ENCODE measurements around the gene MSRB1. TPM values are rescaled to one million over a fixed set of nuclear protein-coding genes. Genes with fewer than 3 reads are reported as not detected.

MSRB1 gene
- total RNA-seq, 3 donors from 2014 or later (not counting 1 experiment from before 2014, with no cell fraction given), result 10.8 to 19.9 (median 14.8) TPM

DNA sequence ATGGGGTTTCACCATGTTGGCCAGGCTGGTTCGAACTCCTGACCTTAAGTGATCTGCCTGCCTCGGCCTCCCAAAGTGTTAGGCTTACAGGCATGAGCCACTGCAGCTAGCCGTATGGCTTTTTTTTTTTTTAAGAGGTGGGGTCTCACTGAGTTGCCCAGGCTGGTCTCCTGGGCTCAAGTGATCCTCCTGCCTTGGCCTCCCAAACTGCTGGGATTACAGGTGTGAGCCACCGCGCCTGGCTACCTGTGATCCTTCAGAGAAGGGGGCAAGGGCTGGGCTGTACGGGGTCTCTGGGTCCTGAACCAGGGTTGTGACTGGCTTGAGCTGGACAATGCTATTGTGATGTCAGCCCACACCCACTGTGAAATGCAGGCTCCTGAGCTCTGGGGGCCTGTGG, 23.5 kb upstream of the MSRB1 start, which contains the start of gene RNF151:
RNF151 (plus strand) TSS at position 397 of the 400 bp plus-strand sequence. CDS start 26 bp downstream, outside the sequence.
- no peak for ATAC-seq
- WGBS (ENCODE audit: insufficient coverage), result 94% methylated on average over 6 of the region's 6 CpGs
- Histone ChIP-seq H3K4me1 (ENCODE audit: control insufficient read depth, insufficient read depth, low read length) (peaks cover 44% of the 10 kb centered on the region), H3K4me3 (ENCODE audit: low read length) (peak within 1 kb of the TSS; percentile 88), H3K27ac (ENCODE audit: low read length) (peak within 1 kb of the TSS; percentile 99), H3K27me3 (ENCODE audit: control insufficient read depth, insufficient read depth, low read length) (no peaks in the 10 kb centered on the region), H3K9me3 (ENCODE audit: control insufficient read depth, insufficient read depth, low read length) (no peaks in the 10 kb centered on the region), H3K36me3 (ENCODE audit: control insufficient read depth, insufficient read depth, low read length) (peaks cover 20% of the 10 kb centered on the region)
- no peak for DNase-seq
- intact Hi-C loops (cut with micrococcal nuclease), result no loop called here
- H3K27ac Mint-ChIP-seq, result peak within 1 kb of the TSS; percentile 95
- H3K4me3 Mint-ChIP-seq, result peak within 1 kb of the TSS; percentile 94
- TF ChIP-seq, protein P1, sequence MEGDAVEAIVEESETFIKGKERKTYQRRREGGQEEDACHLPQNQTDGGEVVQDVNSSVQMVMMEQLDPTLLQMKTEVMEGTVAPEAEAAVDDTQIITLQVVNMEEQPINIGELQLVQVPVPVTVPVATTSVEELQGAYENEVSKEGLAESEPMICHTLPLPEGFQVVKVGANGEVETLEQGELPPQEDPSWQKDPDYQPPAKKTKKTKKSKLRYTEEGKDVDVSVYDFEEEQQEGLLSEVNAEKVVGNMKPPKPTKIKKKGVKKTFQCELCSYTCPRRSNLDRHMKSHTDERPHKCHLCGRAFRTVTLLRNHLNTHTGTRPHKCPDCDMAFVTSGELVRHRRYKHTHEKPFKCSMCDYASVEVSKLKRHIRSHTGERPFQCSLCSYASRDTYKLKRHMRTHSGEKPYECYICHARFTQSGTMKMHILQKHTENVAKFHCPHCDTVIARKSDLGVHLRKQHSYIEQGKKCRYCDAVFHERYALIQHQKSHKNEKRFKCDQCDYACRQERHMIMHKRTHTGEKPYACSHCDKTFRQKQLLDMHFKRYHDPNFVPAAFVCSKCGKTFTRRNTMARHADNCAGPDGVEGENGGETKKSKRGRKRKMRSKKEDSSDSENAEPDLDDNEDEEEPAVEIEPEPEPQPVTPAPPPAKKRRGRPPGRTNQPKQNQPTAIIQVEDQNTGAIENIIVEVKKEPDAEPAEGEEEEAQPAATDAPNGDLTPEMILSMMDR (IDR thresholded peaks at IDR 0.05), result no peak
- no peaks in the 10 kb centered on the region for H3K27me3 Mint-ChIP-seq (ENCODE audit: low read depth in 2 of 2)
- no peaks in the 10 kb centered on the region for H3K36me3 Mint-ChIP-seq
- no peaks in the 10 kb centered on the region for H3K9me3 Mint-ChIP-seq
- H3K4me1 Mint-ChIP-seq, result peaks cover 30 to 32% of the 10 kb centered on the region in 2 donors

DNA sequence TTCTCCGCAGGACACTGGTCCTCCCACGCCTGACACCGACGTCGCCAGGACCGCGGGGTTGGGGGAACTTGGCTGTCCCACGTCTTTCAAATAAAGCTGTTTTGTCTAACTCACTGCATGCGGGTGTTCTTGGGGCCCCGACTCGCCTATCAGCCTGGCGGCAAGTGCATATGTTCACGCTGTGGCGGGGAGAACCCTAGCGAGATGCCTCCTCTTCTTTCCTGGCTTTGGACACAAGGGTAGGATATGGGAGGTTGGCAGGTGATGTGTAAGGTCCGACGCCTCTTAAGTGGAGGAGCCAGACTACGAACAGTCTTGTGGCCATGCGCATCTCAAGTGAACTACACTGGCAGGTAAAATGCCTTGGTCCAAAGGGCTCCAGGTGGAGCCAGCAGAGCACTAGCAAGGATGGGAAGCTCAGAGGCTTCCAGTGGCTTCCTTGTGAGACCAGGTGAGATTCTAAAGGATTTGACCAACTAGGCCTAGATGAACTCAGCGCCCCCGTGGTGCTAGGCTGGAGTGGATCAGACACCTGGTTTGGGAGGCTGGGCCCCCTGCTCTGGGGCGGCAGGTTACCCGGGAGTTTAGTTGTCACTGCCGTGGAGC, 22.5 kb upstream of the MSRB1 start:
- TF ChIP-seq, protein P1 (IDR thresholded peaks at IDR 0.05), result no peak
- peaks cover 30 to 35% of the 10 kb centered on the region in 2 donors for H3K4me1 Mint-ChIP-seq
- H3K4me1 ChIP-seq (ENCODE audit: control insufficient read depth, insufficient read depth, low read length), result peaks cover 43% of the 10 kb centered on the region

DNA sequence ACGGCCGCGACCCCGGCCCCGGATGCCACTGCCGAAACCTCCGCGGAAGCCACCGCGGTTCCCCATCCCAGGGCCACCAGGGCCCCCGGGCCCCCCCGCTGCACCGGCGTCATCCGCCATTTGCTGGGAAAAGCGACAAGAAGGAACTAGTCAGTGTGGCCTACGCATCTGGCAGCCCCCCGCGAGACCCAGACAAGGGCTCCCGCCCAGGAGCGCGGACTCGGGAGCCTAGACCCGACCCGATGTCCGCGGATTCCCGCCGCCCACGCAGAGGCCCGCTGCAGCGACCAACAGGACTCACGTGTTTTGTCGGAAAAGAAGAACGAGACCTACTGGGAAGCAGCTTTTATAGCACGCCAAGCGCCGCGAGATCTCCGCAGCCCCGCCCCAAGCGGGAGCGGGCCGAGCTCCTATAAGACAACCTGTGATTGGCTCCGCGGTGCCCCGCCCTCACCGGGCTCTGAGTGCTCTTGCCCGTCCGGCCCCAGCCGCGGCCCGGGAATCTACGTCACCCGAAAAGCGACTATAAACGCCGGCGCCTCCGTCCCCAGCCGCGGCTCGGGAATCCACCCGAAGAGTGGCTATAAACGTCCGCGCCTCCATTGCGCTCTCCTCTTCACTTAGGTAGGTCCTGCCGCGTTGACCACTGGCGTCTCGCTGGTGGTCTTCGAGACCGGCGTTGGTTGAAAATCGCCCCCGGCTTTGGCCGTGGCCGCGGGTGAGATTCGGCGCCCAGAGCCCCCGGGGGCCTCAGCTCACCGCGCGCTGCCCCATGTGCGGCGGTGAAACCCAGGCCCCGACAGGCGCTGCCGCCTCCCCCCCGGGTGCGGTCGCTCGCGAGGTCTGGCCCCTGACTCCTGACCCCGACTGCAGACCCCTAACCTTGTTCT, 21.8 kb upstream of the MSRB1 start, which contains the start of gene RPS2:
RPS2 (minus strand) TSS at position 321 of the 890 bp plus-strand sequence; CDS start at position 120, 201 bp downstream.
- H3K4me1 Mint-ChIP-seq, result peaks cover 37 to 41% of the 10 kb centered on the region in 2 donors
- intact Hi-C loops (cut with micrococcal nuclease), result loop anchor here (1.0 kb wide), 1 partner anchor 8 kb away; the partner anchor contains the start of gene TBL3
- no peaks in the 10 kb centered on the region for H3K9me3 ChIP-seq (ENCODE audit: control insufficient read depth, insufficient read depth, low read length)
- peak within 1 kb of the TSS; percentile 88 for H3K4me3 ChIP-seq (ENCODE audit: low read length)
- no peaks in the 10 kb centered on the region for H3K9me3 Mint-ChIP-seq
- under 1% methylated on average over 94 of the region's 97 CpGs for WGBS (ENCODE audit: insufficient coverage)
- DNase-seq, result peak; percentile 99
- TF ChIP-seq, protein P1 (IDR thresholded peaks at IDR 0.05), result no peak
- peak within 1 kb of the TSS; percentile 99 for H3K27ac ChIP-seq (ENCODE audit: low read length)
- H3K27me3 ChIP-seq (ENCODE audit: control insufficient read depth, insufficient read depth, low read length), result no peaks in the 10 kb centered on the region
- peak within 1 kb of the TSS; percentile 94 for H3K4me3 Mint-ChIP-seq
- H3K27me3 Mint-ChIP-seq (ENCODE audit: low read depth in 2 of 2), result no peaks in the 10 kb centered on the region
- ATAC-seq, result peak; percentile 93 to 99 (median 94)
- peaks cover 50% of the 10 kb centered on the region for H3K4me1 ChIP-seq (ENCODE audit: control insufficient read depth, insufficient read depth, low read length)
- no peaks in the 10 kb centered on the region for H3K36me3 Mint-ChIP-seq
- H3K36me3 ChIP-seq (ENCODE audit: control insufficient read depth, insufficient read depth, low read length), result peaks cover 20% of the 10 kb centered on the region
- H3K27ac Mint-ChIP-seq, result peak within 1 kb of the TSS; percentile 95

More for the DNA sequence above, 22.5 kb upstream of the MSRB1 start:
- Mint-ChIP-seq H3K27ac (peak overlapping the region; percentile 95), H3K4me3 (peak overlapping the region; percentile 94), H3K27me3 (ENCODE audit: low read depth in 2 of 2) (no peaks in the 10 kb centered on the region), H3K36me3 (no peaks in the 10 kb centered on the region), H3K9me3 (no peaks in the 10 kb centered on the region)
- no peaks in the 10 kb centered on the region for H3K27me3 ChIP-seq (ENCODE audit: control insufficient read depth, insufficient read depth, low read length)
- peak overlapping the region; percentile 88 for H3K4me3 ChIP-seq (ENCODE audit: low read length)
- no peak for ATAC-seq
- intact Hi-C loops (cut with micrococcal nuclease), result no loop called here
- peaks cover 20% of the 10 kb centered on the region for H3K36me3 ChIP-seq (ENCODE audit: control insufficient read depth, insufficient read depth, low read length)
- H3K9me3 ChIP-seq (ENCODE audit: control insufficient read depth, insufficient read depth, low read length), result no peaks in the 10 kb centered on the region
- peak overlapping the region; percentile 99 for H3K27ac ChIP-seq (ENCODE audit: low read length)
- WGBS (ENCODE audit: insufficient coverage), result 26% methylated on average over 24 of the region's 24 CpGs
- DNase-seq, result no peak

Measured in natural killer cell (primary cell).